ENCODE results near the gene OR10K2. TPM values are rescaled to one million over a fixed set of nuclear protein-coding genes. Genes with fewer than 3 reads are reported as not detected.

OR10K2 gene
- total RNA-seq, 2 experiments from 2014 or later, result not detected

Other genes starting within 250 kb of the OR10K2 start
- not detected for gene CD1D, start 245.3 kb downstream of the OR10K2 start, total RNA-seq
- not detected for gene CD1A, start 171.8 kb downstream of the OR10K2 start, total RNA-seq
- not detected for gene CD1C, start 136.3 kb downstream of the OR10K2 start, total RNA-seq
- not detected for gene CD1B, start 94.7 kb downstream of the OR10K2 start, total RNA-seq
- not detected for gene CD1E, start 72.3 kb downstream of the OR10K2 start, total RNA-seq
- not detected for gene OR10T2, start 26.8 kb downstream of the OR10K2 start, total RNA-seq
- not detected for gene OR10K1, start 35.6 kb upstream of the OR10K2 start, total RNA-seq
- gene OR10R2, start 46.0 kb upstream of the OR10K2 start, total RNA-seq, result not detected
- not detected for gene OR6Y1, start 128.2 kb upstream of the OR10K2 start, total RNA-seq
- not detected for gene OR6P1, start 144.3 kb upstream of the OR10K2 start, total RNA-seq
- gene OR10X1, start 153.7 kb upstream of the OR10K2 start, total RNA-seq, result not detected
- not detected for gene OR10Z1, start 179.0 kb upstream of the OR10K2 start, total RNA-seq

Measured in activated CD4-positive, alpha-beta memory T cell treated with anti-CD3 and anti-CD28 coated beads for 36 hours (primary cell).